HepG2 (cell line): ENCODE data around the gene ALDH16A1. TPM values are rescaled to one million over a fixed set of nuclear protein-coding genes. Genes with fewer than 3 reads are reported as not detected.

Experiments
- ASH2L ChIP-seq: fragments of 300-600, 200-600 bp; sonication (generic); IDR thresholded peaks from 2 replicates; pipeline ENCODE4 v1.7.0; 2017; ENCODE audit warnings: low read depth, mild to moderate bottlenecking, moderate library complexity, mixed read lengths, low read length; ENCODE audit not compliant: insufficient read length
- FLYWCH1 ChIP-seq: sonication (generic); formaldehyde crosslinking; IDR thresholded peaks from 2 replicates; pipeline ENCODE4 v1.8.1; 2023; ENCODE audit warnings: mild to moderate bottlenecking, missing genetic modification reagents
- FOXO1 ChIP-seq: sonication (generic); formaldehyde crosslinking; IDR thresholded peaks from 2 replicates; pipeline ENCODE4 v1.4.0; 2020; ENCODE audit warnings: missing genetic modification reagents
- GZF1 ChIP-seq: sonication (generic); formaldehyde crosslinking; IDR thresholded peaks from 2 replicates; pipeline ENCODE4 v1.5.1; 2020; ENCODE audit warnings: mild to moderate bottlenecking, missing genetic modification reagents
- KLF6 ChIP-seq: IDR thresholded peaks from 2 replicates; pipeline ENCODE4 v1.8.0; 2016; ENCODE audit warnings: missing biosample characterization, missing genetic modification reagents
- KMT2A ChIP-seq: sonication (generic); formaldehyde crosslinking; IDR thresholded peaks from 2 replicates; pipeline ENCODE4 v1.4.0; 2020; ENCODE audit warnings: missing genetic modification reagents
- NCOA5 ChIP-seq: sonication (generic); formaldehyde crosslinking; IDR thresholded peaks from 2 replicates; pipeline ENCODE4 v1.4.0; 2020; ENCODE audit warnings: missing genetic modification reagents
- NR1H2 ChIP-seq: sonication (generic); formaldehyde crosslinking; IDR thresholded peaks from 2 replicates; pipeline ENCODE4 v1.8.1; 2022; ENCODE audit warnings: low read depth, missing genetic modification reagents, borderline replicate concordance
- RBM22 ChIP-seq: fragments of 200-400 bp; formaldehyde crosslinking; optimal IDR thresholded peaks from 2 replicates; pipeline ENCODE3; 2017; ENCODE audit warnings: mild to moderate bottlenecking, low read length, moderate library complexity
- SATB2 ChIP-seq: sonication (generic); formaldehyde crosslinking; IDR thresholded peaks from 2 replicates; pipeline ENCODE4 v1.5.0; 2020; ENCODE audit warnings: missing genetic modification reagents
- TOE1 ChIP-seq: sonication (generic); formaldehyde crosslinking; IDR thresholded peaks from 2 replicates; pipeline ENCODE4 v1.4.0; 2020; ENCODE audit warnings: mild to moderate bottlenecking, missing genetic modification reagents
- U2AF2 ChIP-seq: fragments of 200-400 bp; formaldehyde crosslinking; IDR thresholded peaks from 2 replicates; pipeline ENCODE4 v1.6.1; 2017; ENCODE audit warnings: low read depth, mild to moderate bottlenecking, low read length
- ZBTB42 ChIP-seq: sonication (generic); formaldehyde crosslinking; IDR thresholded peaks from 2 replicates; pipeline ENCODE4 v1.5.0; 2020; ENCODE audit warnings: mild to moderate bottlenecking, missing genetic modification reagents
- ZNF205 ChIP-seq: IDR thresholded peaks from 2 replicates; pipeline ENCODE4 v1.6.1; 2018; ENCODE audit warnings: missing biosample characterization, missing genetic modification reagents
- ZNF350 ChIP-seq: sonication (generic); formaldehyde crosslinking; IDR thresholded peaks from 2 replicates; pipeline ENCODE4 v1.4.0; 2020; ENCODE audit warnings: mild to moderate bottlenecking, low read depth, missing genetic modification reagents, borderline replicate concordance
- ZNF430 ChIP-seq: sonication (generic); formaldehyde crosslinking; IDR thresholded peaks from 2 replicates; pipeline ENCODE4 v1.9.0; 2021; ENCODE audit warnings: mild to moderate bottlenecking, missing genetic modification reagents
- ZNF44 ChIP-seq: sonication (generic); formaldehyde crosslinking; IDR thresholded peaks from 2 replicates; pipeline ENCODE4 v1.5.1; 2020; ENCODE audit warnings: mild to moderate bottlenecking, missing genetic modification reagents
- ZNF557 ChIP-seq: sonication (generic); formaldehyde crosslinking; IDR thresholded peaks from 2 replicates; pipeline ENCODE4 v1.4.0; 2020; ENCODE audit warnings: missing genetic modification reagents
- polyA plus RNA-seq, 8 experiments: library from polyadenylated mRNA; depleted of rRNA in 3 of 8; stranded (reverse) in 7 of 8; unstranded in 1 of 8; fragments of >200 nt; fragmentation: Illumina TruSeq in 4 of 8; extraction: Trizol in 4 of 8; gene quantifications; 2 replicates each; pipeline versions ENCODE4 v1.2.1 to v1.2.3, GENCODE V29; 2011 to 2016; ENCODE audit warnings: low read depth in 4 of 8, missing spikeins in 1 of 8, mixed read lengths in 1 of 8; ENCODE audit not compliant: insufficient read depth in 1 of 8
- total RNA-seq, 5 experiments: library from RNA; depleted of rRNA; stranded (reverse); fragments of >200 nt; fragmentation: Illumina TruSeq; extraction: Trizol; gene quantifications; 2 replicates each; pipeline ENCODE4 v1.2.3, GENCODE V29; 2016; ENCODE audit warnings: low read depth in 1 of 5
- TF ChIP-seq, protein P1 (sequence below): sonication (generic); formaldehyde crosslinking; IDR thresholded peaks from 2 replicates; pipeline ENCODE4 v1.5.1; 2020; ENCODE audit warnings: missing genetic modification reagents, mild to moderate bottlenecking, borderline replicate concordance
- TF ChIP-seq, protein P2 (sequence below): IDR thresholded peaks from 2 replicates; pipeline ENCODE4 v1.6.1; 2016; ENCODE audit warnings: low read depth, missing genetic modification reagents, missing compliant biosample characterization
- TF ChIP-seq, protein P3 (sequence below), 2 experiments: fragments of 450-650 bp in 1 of 2; sonication (generic) in 1 of 2; formaldehyde crosslinking; IDR thresholded peaks; 2 replicates each; pipeline versions ENCODE4 v1.5.0 to v1.8.0; 2020 to 2022; ENCODE audit warnings: mild to moderate bottlenecking in 1 of 2, missing genetic modification reagents in 1 of 2
- TF ChIP-seq, protein P4 (sequence below): sonication (generic); formaldehyde crosslinking; IDR thresholded peaks from 2 replicates; pipeline ENCODE4 v1.8.0; 2022; ENCODE audit warnings: missing genetic modification reagents, mild to moderate bottlenecking, inconsistent platforms, borderline replicate concordance

ALDH16A1 gene
- total and polyA plus RNA-seq, 2 of the 13 experiments (the other 11 are each of a cell fraction or from before 2014, with no cell fraction given), result 8.4 to 34.9 TPM

DNA sequence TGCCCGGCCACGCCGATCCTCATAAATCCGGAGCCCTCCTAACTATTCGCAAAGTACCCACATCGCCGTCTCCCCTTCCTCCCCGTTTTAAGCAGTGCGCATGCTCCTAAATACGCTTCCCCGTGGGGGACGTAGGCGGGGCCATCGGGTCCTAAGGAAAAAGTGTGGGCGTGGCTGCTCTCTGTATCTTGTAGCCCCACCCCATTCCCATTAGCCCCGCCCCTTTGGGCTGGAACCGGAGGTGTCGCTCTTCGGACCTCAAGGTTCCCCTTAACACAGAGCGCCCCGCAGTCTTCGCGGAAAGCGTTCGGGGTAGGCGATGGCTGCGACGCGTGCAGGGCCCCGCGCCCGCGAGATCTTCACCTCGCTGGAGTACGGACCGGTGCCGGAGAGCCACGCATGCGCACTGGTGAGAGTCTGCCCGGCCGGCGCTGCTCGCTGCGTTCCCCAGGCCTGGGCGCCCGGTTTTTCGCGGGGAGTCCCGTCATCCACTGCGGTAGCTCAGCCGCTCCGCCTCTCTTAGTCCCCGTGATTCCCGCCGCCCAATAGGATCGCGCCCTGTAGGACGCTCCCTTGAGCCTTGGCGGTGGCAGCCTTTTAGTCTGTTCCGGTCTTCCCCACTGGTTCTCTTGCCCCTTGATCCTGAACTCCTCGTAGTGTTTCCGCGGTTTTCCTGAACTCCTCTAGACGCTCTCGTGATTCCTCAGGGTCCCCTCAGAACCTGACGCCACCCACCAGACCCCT is at the start of gene ALDH16A1 (continued):
- peak; percentile 67 for TF ChIP-seq ASH2L
- no peak for TF ChIP-seq U2AF2
- TF ChIP-seq, protein P1, sequence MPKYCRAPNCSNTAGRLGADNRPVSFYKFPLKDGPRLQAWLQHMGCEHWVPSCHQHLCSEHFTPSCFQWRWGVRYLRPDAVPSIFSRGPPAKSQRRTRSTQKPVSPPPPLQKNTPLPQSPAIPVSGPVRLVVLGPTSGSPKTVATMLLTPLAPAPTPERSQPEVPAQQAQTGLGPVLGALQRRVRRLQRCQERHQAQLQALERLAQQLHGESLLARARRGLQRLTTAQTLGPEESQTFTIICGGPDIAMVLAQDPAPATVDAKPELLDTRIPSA, result 0 out of 2 replicates have a peak, but pooled peaks have one; percentile 36
- TF ChIP-seq, protein P2, sequence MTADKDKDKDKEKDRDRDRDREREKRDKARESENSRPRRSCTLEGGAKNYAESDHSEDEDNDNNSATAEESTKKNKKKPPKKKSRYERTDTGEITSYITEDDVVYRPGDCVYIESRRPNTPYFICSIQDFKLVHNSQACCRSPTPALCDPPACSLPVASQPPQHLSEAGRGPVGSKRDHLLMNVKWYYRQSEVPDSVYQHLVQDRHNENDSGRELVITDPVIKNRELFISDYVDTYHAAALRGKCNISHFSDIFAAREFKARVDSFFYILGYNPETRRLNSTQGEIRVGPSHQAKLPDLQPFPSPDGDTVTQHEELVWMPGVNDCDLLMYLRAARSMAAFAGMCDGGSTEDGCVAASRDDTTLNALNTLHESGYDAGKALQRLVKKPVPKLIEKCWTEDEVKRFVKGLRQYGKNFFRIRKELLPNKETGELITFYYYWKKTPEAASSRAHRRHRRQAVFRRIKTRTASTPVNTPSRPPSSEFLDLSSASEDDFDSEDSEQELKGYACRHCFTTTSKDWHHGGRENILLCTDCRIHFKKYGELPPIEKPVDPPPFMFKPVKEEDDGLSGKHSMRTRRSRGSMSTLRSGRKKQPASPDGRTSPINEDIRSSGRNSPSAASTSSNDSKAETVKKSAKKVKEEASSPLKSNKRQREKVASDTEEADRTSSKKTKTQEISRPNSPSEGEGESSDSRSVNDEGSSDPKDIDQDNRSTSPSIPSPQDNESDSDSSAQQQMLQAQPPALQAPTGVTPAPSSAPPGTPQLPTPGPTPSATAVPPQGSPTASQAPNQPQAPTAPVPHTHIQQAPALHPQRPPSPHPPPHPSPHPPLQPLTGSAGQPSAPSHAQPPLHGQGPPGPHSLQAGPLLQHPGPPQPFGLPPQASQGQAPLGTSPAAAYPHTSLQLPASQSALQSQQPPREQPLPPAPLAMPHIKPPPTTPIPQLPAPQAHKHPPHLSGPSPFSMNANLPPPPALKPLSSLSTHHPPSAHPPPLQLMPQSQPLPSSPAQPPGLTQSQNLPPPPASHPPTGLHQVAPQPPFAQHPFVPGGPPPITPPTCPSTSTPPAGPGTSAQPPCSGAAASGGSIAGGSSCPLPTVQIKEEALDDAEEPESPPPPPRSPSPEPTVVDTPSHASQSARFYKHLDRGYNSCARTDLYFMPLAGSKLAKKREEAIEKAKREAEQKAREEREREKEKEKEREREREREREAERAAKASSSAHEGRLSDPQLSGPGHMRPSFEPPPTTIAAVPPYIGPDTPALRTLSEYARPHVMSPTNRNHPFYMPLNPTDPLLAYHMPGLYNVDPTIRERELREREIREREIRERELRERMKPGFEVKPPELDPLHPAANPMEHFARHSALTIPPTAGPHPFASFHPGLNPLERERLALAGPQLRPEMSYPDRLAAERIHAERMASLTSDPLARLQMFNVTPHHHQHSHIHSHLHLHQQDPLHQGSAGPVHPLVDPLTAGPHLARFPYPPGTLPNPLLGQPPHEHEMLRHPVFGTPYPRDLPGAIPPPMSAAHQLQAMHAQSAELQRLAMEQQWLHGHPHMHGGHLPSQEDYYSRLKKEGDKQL, result 0 out of 2 replicates have a peak, but pooled peaks have one; percentile 10
- TF ChIP-seq FLYWCH1 (CRISPR knock-in tag), result no peak
- no peak for TF ChIP-seq NCOA5
- TF ChIP-seq SATB2 (CRISPR knock-in tag), result peak; percentile 15; the same call in 1 of the 2 replicates
- TF ChIP-seq TOE1 (CRISPR knock-in tag), result 0 out of 2 replicates have a peak, but pooled peaks have one; percentile 75
- TF ChIP-seq GZF1, result no peak
- TF ChIP-seq, protein P3, sequence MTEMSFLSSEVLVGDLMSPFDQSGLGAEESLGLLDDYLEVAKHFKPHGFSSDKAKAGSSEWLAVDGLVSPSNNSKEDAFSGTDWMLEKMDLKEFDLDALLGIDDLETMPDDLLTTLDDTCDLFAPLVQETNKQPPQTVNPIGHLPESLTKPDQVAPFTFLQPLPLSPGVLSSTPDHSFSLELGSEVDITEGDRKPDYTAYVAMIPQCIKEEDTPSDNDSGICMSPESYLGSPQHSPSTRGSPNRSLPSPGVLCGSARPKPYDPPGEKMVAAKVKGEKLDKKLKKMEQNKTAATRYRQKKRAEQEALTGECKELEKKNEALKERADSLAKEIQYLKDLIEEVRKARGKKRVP (CRISPR knock-in tag; IDR thresholded peaks at IDR 0.05), result peak in 1 of 2 experiments; percentile 43; a peak in 1 of 4 replicates
- TF ChIP-seq RBM22, result no peak
- no peak for TF ChIP-seq ZNF557
- TF ChIP-seq KLF6, result no peak; the same call in 1 of the 2 replicates
- TF ChIP-seq ZNF350 (CRISPR knock-in tag), result peak; percentile 74; the same call in 1 of the 2 replicates
- TF ChIP-seq ZBTB42 (CRISPR knock-in tag), result peak; percentile 72; the same call in 1 of the 2 replicates
- 0 out of 2 replicates have a peak, but pooled peaks have one; percentile 30 for TF ChIP-seq ZNF205 (CRISPR knock-in tag)
- TF ChIP-seq FOXO1 (CRISPR knock-in tag), result peak; percentile 16; the same call in 1 of the 2 replicates
- TF ChIP-seq, protein P4, sequence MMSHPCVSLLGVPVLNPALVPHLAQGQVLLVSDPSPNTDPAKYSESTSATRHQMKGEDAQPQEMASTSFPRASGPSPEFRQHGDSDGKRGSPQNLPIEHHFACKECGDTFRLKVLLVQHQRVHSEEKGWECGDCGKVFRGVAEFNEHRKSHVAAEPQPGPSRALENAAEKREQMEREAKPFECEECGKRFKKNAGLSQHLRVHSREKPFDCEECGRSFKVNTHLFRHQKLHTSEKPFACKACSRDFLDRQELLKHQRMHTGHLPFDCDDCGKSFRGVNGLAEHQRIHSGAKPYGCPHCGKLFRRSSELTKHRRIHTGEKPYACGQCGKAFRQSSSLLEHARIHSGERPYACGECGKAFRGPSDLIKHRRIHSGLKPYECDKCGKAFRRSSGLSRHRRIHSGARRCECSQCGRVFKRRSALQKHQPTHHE (CRISPR knock-in tag), result peak; percentile 72; the same call in 1 of the 2 replicates
- TF ChIP-seq NR1H2 (CRISPR knock-in tag), result no peak
- no peak for TF ChIP-seq ZNF430 (CRISPR knock-in tag)
- TF ChIP-seq KMT2A (CRISPR knock-in tag), result 0 out of 2 replicates have a peak, but pooled peaks have one; percentile 6
- TF ChIP-seq ZNF44, result no peak; the same call in 1 of the 2 replicates
